Testis (tissue), 3 donors: Measurements from ENCODE around the gene VWF. TPM values are rescaled to one million over a fixed set of nuclear protein-coding genes. Genes with fewer than 3 reads are reported as not detected.

Experiments used
- DNase-seq: peaks from one replicate; pipeline ENCODE4 v3.0.0-alpha.2; 2019
- H3K27ac ChIP-seq, 2 donors: fragments of 200-600 bp; sonication (generic); one replicate each; pipeline ENCODE4 v1.5.1; 2019
- H3K27me3 ChIP-seq: fragments of 200-600 bp; sonication (generic); one replicate; pipeline ENCODE4 v1.5.1; 2019
- H3K36me3 ChIP-seq: fragments of 200-600 bp; sonication (generic); one replicate; pipeline ENCODE4 v1.5.1; 2017; ENCODE audit warnings: low read depth; ENCODE audit errors: missing control alignments
- H3K4me1 ChIP-seq: fragments of 200-600 bp; sonication (generic); one replicate; pipeline ENCODE4 v1.5.1; 2019
- H3K4me3 ChIP-seq, 2 donors: fragments of 200-600 bp; sonication (generic); one replicate each; pipeline ENCODE4 v1.5.1; 2017 to 2019
- H3K9me3 ChIP-seq: fragments of 200-600 bp; sonication (generic); one replicate; pipeline ENCODE4 v1.5.1; 2017
- POLR2A ChIP-seq: fragments of 450-650 bp; IDR thresholded peaks from one replicate; pipeline ENCODE4 v1.6.1; 2017; ENCODE audit warnings: antibody characterized with exemption, mild to moderate bottlenecking, moderate library complexity
- WGBS, 2 donors: methylation state at CpG; one replicate each; pipeline ENCODE4 v1.1.5; 2018; 5-methylcytosine and 5-hydroxymethylcytosine counted together
- intact Hi-C: fragments of 100-400 bp; cut with DNase I; formaldehyde crosslinking; loops from one replicate; pipeline ENCODE4 v1.15.1; 2023; ENCODE audit warnings: low total_unique reads
- polyA plus RNA-seq: library from polyadenylated mRNA; stranded (reverse); fragments of 350-450 nt; fragmentation: Illumina TruSeq; extraction: RNeasy Lipid Tissue Mini Kit (QIAGEN cat#74804); gene quantifications from one replicate; pipeline ENCODE4 v1.2.3, GENCODE V29; 2014; ENCODE audit warnings: low read depth, low replicate concordance; ENCODE audit not compliant: insufficient read depth
- total RNA-seq, 2 donors: library from RNA; depleted of rRNA; stranded (reverse); fragments of >200 nt; gene quantifications; one replicate each; pipeline ENCODE4 v1.2.3, GENCODE V29; 2016
- TF ChIP-seq, protein P1 (sequence below), 3 experiments: fragments of 450-650 bp in 2 of 3; fragments of 200-600 bp in 1 of 3; sonication (generic) in 1 of 3; IDR thresholded peaks; one replicate each; pipeline ENCODE4 v1.5.1; 2016 to 2019; ENCODE audit warnings: antibody characterized with exemption in 3 of 3, mild to moderate bottlenecking in 2 of 3, moderate library complexity in 1 of 3

VWF gene
- total and polyA plus RNA-seq, 3 donors from 2014 or later, result 68.3 to 86.2 (median 83.7) TPM

DNA sequence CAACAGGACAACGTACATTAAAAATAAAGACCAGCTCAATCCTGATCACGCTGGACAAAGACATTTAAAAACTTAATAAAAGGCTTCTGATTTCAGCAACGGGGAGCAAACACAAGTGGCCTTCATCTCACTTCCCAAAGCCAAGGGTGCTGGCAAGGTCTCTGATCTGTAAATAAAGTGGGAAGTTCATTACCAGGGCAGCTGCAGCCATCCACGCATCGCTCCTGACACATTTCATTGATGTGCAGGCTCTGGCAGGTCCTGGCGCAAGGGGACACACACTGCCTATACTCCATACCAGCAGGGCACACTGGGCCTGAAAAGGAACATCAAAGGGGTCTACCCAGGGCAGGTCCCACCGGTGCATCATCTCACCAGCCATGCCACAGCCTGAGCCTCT, 51.0 kb downstream of the VWF start:
- no peak overlapping the region for H3K27ac ChIP-seq
- H3K9me3 ChIP-seq, result no peaks in the 10 kb centered on the region
- no peaks in the 10 kb centered on the region for H3K27me3 ChIP-seq
- no peak for DNase-seq
- TF ChIP-seq, protein P1, sequence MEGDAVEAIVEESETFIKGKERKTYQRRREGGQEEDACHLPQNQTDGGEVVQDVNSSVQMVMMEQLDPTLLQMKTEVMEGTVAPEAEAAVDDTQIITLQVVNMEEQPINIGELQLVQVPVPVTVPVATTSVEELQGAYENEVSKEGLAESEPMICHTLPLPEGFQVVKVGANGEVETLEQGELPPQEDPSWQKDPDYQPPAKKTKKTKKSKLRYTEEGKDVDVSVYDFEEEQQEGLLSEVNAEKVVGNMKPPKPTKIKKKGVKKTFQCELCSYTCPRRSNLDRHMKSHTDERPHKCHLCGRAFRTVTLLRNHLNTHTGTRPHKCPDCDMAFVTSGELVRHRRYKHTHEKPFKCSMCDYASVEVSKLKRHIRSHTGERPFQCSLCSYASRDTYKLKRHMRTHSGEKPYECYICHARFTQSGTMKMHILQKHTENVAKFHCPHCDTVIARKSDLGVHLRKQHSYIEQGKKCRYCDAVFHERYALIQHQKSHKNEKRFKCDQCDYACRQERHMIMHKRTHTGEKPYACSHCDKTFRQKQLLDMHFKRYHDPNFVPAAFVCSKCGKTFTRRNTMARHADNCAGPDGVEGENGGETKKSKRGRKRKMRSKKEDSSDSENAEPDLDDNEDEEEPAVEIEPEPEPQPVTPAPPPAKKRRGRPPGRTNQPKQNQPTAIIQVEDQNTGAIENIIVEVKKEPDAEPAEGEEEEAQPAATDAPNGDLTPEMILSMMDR (IDR thresholded peaks at IDR 0.05), result no peak
- TF ChIP-seq POLR2A, result no peak
- no peaks in the 10 kb centered on the region for H3K36me3 ChIP-seq
- intact Hi-C loops, result no loop called here
- H3K4me1 ChIP-seq, result no peaks in the 10 kb centered on the region
- 86 to 87% methylated on average over 6 to 7 of the region's 7 CpGs for WGBS, 2 donors
- no peak overlapping the region for H3K4me3 ChIP-seq

DNA sequence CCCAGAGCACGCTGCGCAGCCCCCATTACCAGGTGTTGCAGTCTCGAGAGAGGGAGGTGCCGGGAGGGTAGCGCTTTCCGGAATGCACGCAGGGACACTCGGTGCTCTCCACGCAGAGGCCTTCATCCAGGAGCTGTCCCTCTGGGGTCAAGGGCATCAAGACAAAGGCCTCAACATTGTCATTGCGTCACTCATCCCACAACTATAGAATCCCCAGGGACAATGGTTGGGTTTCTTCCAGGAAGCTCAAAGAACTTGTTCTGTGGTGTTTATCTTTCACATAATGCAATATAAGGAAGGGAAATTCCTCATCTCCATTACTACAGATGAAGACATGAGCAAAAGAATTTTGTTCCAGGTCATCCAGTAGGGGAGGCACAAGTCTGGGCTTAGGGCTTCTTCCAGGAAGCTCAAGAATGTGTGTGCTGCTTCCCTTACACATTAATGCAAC, 52.1 kb downstream of the VWF start:
- Histone ChIP-seq H3K36me3 (no peaks in the 10 kb centered on the region), H3K9me3 (no peaks in the 10 kb centered on the region), H3K4me1 (no peaks in the 10 kb centered on the region), H3K27ac (no peak overlapping the region), H3K4me3 (no peak overlapping the region), H3K27me3 (no peaks in the 10 kb centered on the region)
- intact Hi-C loops, result no loop called here
- WGBS, 2 donors, result 63 to 73% methylated on average over 9 to 10 of the region's 10 CpGs
- TF ChIP-seq, protein P1 (IDR thresholded peaks at IDR 0.05), result no peak
- no peak for TF ChIP-seq POLR2A
- no peak for DNase-seq

DNA sequence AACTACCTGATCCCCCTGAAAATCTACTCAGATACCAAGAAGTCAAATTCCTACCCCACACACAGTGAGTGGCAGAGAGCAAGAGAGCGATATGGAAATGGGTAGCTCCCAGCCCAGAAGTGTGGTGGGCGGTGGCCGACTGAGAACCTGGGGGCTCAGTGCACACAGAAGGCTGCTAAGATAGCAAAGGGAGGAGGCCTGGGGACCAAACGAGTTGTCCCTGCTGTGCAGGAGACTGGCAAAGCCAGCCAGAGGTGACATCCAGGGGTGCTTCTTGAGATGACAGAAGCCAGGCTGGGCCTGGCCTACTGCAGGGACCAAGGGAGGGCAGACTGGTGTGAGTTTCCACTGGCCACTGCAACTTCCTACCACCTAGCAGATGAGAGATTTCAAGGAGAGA, 52.9 kb downstream of the VWF start:
- H3K27me3 ChIP-seq, result no peaks in the 10 kb centered on the region
- intact Hi-C loops, result no loop called here
- DNase-seq, result no peak
- TF ChIP-seq, protein P1 (IDR thresholded peaks at IDR 0.05), result no peak
- no peak for TF ChIP-seq POLR2A
- no peaks in the 10 kb centered on the region for H3K36me3 ChIP-seq
- WGBS, 2 donors, result 80 to 82% methylated on average over 4 of the region's 4 CpGs
- H3K9me3 ChIP-seq, result no peaks in the 10 kb centered on the region
- H3K27ac ChIP-seq, result no peak overlapping the region
- H3K4me1 ChIP-seq, result no peaks in the 10 kb centered on the region
- no peak overlapping the region for H3K4me3 ChIP-seq

DNA sequence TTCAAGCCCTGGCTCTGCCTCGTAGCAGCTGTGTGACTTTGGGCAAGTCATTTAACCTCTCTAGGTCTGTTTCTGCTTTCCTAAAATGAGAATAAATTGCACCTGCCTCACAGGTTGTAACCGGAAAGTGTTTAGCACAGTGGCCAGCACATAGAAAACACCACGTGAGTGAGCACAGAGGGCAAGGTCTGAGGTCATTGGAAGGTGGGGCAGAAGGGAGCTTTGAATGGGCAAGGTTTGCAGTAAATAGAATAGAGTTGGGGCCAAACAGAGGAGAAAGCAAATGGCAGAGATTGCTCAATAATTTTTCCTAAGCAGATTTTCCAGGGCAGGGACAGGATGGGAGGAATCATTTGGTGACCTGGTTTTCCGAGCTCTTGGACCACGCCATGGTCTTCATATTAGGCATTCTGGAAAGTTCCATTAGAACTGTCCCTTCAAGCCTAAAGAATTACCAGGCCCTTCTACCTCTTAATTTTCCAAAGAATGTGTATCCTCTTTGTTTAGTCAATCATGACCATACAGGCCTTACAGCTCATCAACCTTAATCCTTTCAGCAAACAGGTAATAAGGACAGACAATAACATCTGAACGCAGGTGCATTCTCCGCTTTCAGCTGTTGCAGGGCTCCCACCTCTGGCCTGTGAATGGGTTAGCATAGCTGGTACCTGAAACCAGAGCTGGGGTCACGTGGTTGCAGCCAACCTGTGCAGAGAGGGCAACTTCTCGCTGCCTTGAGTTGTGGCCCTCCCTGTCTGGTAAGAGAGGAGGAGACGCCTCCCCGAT, 53.8 kb downstream of the VWF start:
- intact Hi-C loops, result no loop called here
- Histone ChIP-seq H3K9me3 (no peaks in the 10 kb centered on the region), H3K4me3 (no peak overlapping the region), H3K36me3 (no peaks in the 10 kb centered on the region), H3K4me1 (no peaks in the 10 kb centered on the region), H3K27ac (no peak overlapping the region), H3K27me3 (no peaks in the 10 kb centered on the region)
- 84 to 91% methylated on average over 9 to 11 of the region's 11 CpGs for WGBS, 2 donors
- no peak for DNase-seq
- TF ChIP-seq, protein P1 (IDR thresholded peaks at IDR 0.05), result no peak
- no peak for TF ChIP-seq POLR2A
